Right ventricle myocardium inferior (tissue), 1 donor: Measurements from ENCODE around the gene ZCWPW2. TPM values are rescaled to one million over a fixed set of nuclear protein-coding genes. Genes with fewer than 3 reads are reported as not detected.

ENCODE experiments used
- ATAC-seq: fragments of 200-7000 bp; cut with Tn5 transposase; one replicate; pipeline ENCODE4 v1.9.1; 2020; ENCODE audit warnings: mild to moderate bottlenecking, moderate library complexity
- DNase-seq: peaks from one replicate; pipeline ENCODE4 v3.0.0; 2021; ENCODE audit errors: missing footprints
- intact Hi-C: fragments of 100-400 bp; cut with DNase I; formaldehyde crosslinking; loops from one replicate; pipeline ENCODE4 v1.11.0; 2022
- total RNA-seq: library from RNA; stranded (reverse); fragmentation: NEBNext Ultra II Directional; extraction: Animal tissue kit (Norgen Biotek cat#: 25700); gene quantifications from one replicate; pipeline ENCODE4 v1.2.1, GENCODE V29; 2021
- donor health status: DM: no; HTN: yes; CAD: no; lungs with severe emphysema.

ZCWPW2 gene
- total RNA-seq, 1 donor from 2014 or later = 2.0 TPM

DNA sequence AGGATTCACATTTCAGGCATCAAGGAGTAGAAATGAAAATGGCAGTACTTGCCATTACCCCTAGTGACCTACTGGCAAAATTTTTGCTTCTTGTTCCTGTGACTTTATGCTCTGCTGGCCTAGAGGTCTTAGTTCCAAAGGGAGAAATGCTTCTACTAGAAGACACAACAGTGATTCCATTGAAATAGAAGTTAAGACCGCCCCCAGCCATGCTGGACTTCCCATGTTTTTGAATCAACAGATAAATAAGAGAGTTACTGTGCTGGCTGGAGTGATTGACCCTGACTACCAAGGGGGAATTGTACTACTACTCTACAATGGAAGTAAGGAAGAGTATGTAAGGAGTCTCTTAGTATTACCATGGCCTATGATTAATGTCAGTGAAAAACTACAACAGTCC is 196.3 kb downstream of the ZCWPW2 start:
- ATAC-seq (no peak), DNase-seq (no peak)
- intact Hi-C loops = no loop called here

DNA sequence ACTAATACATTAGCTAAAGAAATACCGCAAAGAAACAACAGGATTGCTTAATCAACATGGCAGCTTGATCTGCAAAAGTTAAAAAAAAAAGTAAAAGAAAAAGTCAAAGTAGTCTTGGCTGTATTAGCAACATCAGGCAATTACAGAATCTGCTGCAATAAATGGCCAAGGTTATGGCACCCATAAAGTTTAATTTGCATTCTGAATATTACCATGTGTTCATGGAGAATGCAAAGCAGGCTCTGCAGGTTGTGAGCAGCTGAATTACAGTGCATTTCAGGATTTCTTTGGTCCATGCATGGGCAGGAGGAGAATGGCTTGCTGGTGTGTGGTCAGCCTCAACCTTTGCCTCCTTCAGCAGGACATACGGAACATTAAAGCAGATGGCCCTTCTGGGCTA is 199.2 kb downstream of the ZCWPW2 start:
- DNase-seq = no peak
- no peak for ATAC-seq

DNA sequence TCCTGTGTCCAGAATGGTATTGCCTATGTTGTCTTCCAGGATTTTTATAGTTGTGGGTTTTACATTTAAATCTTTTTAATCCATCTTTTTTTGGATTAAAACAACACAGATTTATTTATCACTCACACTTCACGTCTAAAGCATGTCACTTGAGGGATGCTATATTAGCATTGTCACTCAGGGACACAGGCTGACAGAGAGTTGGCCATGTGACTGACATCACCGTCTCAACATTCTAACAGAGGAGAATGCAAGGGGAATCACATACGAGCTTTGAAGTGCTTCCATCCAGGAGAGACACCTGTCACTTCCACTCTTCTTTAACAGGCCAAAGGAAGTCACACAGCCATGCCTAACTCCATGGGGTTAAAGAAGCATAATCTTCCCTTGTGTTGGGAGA is 204.7 kb downstream of the ZCWPW2 start:
- ATAC-seq (no peak), DNase-seq (no peak)
- intact Hi-C loops = no loop called here

More for the DNA sequence above, 199.2 kb downstream of the ZCWPW2 start:
- intact Hi-C loops = no loop called here

DNA sequence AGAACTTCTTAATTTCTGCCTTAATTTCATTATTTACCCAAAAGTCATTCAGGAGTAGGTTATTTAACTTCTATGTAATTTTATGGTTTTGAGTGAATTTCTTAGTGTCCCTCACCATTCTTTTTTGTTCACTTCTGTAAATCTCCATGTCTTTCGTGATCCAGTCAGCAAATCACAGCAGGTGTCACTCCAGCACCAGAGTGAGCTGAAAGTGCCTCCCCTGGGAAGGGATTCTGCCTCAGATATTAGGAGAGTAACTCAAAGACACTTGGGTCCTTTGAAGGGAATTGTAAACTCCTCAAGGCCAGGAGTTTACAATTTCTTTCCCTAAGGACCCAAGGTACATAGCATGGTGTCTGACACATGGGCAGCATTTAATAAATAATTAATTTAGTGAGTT is 207.7 kb downstream of the ZCWPW2 start:
- no peak for DNase-seq
- intact Hi-C loops = no loop called here
- no peak for ATAC-seq

DNA sequence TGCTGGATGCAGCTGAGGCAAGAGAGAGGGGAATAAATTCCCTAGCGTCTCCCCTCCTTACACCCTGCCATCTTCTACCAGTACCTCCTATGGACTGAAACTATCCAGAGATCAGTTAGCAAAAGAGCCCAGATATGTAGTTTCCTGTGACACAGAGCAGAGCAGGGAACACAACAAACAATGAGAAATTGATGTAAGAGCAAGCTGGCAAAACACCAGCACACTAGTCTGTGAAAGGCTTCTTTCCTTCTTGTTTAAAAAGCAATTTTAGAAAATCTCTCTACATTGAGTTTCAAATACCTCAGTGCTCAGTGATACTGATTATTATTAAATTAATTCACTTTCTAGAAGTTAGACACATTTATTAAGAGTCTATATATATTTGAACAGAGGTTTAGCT is 215.7 kb downstream of the ZCWPW2 start:
- no peak for ATAC-seq

DNA sequence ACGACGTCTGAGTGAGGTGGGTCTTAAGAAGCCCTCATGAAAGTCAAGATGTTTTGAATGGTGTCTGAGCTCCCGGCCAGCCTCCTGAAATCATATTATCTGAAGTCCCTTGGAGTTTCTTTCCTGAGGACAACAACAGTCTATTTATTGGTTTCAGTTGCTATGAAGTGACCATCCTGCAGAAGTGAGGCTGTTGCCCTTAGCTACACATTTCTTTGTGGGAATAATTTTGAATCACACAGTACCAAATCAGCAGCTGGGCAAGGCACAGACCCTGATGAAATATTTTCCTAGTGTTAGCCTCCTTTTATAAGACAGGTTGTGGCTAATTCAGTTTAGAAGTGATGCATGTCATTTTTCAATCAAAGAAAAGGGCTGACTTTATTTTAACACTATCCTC is 220.8 kb downstream of the ZCWPW2 start:
- ATAC-seq = no peak
- intact Hi-C loops = no loop called here

More for the DNA sequence above, 215.7 kb downstream of the ZCWPW2 start:
- DNase-seq = no peak
- intact Hi-C loops = no loop called here

DNA sequence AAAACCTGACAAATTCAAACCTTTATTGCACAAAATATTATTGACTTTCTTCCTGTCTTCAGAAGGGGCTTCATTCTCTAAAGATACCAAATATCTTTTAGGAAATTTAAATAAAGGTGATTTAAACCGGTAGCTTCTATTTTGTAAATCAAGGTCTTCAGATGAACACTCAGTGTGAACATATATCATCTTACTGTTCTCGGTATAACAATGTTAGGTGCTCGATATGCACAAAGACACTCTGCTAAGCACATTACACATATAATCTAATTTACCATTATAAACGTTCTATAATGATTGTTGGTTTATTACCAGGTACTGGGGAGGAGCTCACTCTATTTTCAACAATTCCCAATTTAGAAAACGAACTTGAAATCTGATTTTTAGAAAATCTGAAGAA is 225.5 kb downstream of the ZCWPW2 start:
- intact Hi-C loops = loop anchor here (10.0 kb wide), 1 partner anchor 151 kb away; no protein-coding TSS in a partner anchor
- ATAC-seq (no peak), DNase-seq (no peak)

More for the DNA sequence above, 220.8 kb downstream of the ZCWPW2 start:
- DNase-seq = no peak

DNA sequence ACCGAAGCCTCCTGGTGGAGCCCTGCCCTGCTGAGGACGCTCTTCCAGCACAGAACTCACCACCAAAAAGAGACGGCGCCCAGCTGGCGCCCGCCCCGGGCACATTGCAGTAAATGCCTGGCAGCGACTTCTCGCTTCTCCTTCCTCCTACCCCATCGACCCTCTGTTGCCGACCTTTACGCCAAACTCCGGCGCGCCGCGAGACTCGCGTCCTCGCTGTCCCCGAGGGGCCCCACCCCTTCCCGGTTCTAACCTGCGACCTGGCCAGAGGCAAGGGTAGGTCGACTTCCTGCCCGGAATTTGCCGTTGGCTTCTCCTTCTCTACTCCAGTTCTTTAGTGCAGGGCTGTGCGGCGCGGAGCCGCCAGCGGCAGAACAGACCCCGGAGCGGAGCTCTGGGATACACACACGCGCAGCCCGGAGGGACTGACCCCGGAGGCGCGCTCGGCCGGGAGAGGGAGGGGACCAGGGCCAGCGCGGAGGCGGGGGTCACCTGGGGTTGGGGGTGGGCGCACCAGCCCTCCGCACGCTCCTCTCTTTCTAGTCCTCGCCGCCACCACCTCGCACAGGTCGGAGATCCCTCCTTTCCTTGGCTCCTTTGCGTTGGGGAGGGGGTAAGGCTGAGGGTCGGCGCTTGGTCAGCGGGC is 226.7 kb downstream of the ZCWPW2 start:
- intact Hi-C loops = loop anchor here (10.0 kb wide), 1 partner anchor 150 kb away; no protein-coding TSS in a partner anchor
- DNase-seq = peak; percentile 59
- peak; percentile 56 for ATAC-seq

Other genes starting within 250 kb of the ZCWPW2 start
- gene CMC1, start 107.1 kb upstream of the ZCWPW2 start, total RNA-seq = 35.7 TPM
- gene AZI2, start 103 bp downstream of the ZCWPW2 start, total RNA-seq = 42.6 TPM